ENCODE results near the gene ZDHHC17. TPM values are rescaled to one million over a fixed set of nuclear protein-coding genes. Genes with fewer than 3 reads are reported as not detected.
A peak's percentile ranks its signal among the peaks of the same experiment; 100 is the strongest.

ZDHHC17 gene
- total and polyA plus RNA-seq, 2 donors (not counting 1 experiment from before 2014, with no cell fraction given) = 30.5 to 141 TPM

GRCh38 chr12:76888775-76889174 is 124.9 kb downstream of the ZDHHC17 start:
- Histone ChIP-seq H3K4me1 (ENCODE audit: control insufficient read depth, extremely low read depth, insufficient read depth, low read length) (no peaks in the 10 kb centered on the region), H4K20me1 (ENCODE audit: control insufficient read depth, extremely low read depth, insufficient read depth, low read length) (no peaks in the 10 kb centered on the region), H3K9ac (ENCODE audit: insufficient read depth, low read length) (no peak overlapping the region), H3K9me3 (ENCODE audit: control insufficient read depth, insufficient read depth, low read depth, low read length) (no peaks in the 10 kb centered on the region), H3K27me3 (ENCODE audit: control insufficient read depth, insufficient read depth, low read length) (no peaks in the 10 kb centered on the region), H3K27ac (ENCODE audit: insufficient read depth, low read length) (no peak overlapping the region), H3K79me2 (ENCODE audit: control insufficient read depth, insufficient read depth, low read length) (no peaks in the 10 kb centered on the region), H2AFZ (ENCODE audit: low read length) (no peak overlapping the region), H3K4me2 (ENCODE audit: extremely low read depth, insufficient read depth, low read length) (no peak overlapping the region), H3K4me3 (replicated peaks in 1 of 4; ENCODE audit: control extremely low read depth in 1 of 4, insufficient read depth in 1 of 4, low read depth in 3 of 4, low read length in 4 of 4) (no peak overlapping the region), H3K36me3 (ENCODE audit: control insufficient read depth, insufficient read depth, low read length) (no peaks in the 10 kb centered on the region)
- no peak for TF ChIP-seq EZH2 (IDR thresholded peaks at IDR 0.05; ENCODE audit: low read length, missing control alignments)
- TF ChIP-seq CTCF (conservative IDR thresholded peaks at IDR 0.05 in 1 of 2, IDR thresholded peaks at IDR 0.05 in 1 of 2; ENCODE audit: low read depth in 1 of 2, low read length in 2 of 2) = no peak
- no peak for DNase-seq (ENCODE audit: low read depth in 2 of 2)

- Histone ChIP-seq H3K36me3 (ENCODE audit: control insufficient read depth, insufficient read depth, low read length) (no peaks in the 10 kb centered on the region), H3K27me3 (ENCODE audit: control insufficient read depth, insufficient read depth, low read length) (no peaks in the 10 kb centered on the region), H3K4me3 (replicated peaks in 1 of 4; ENCODE audit: control extremely low read depth in 1 of 4, insufficient read depth in 1 of 4, low read depth in 3 of 4, low read length in 4 of 4) (no peak overlapping the region), H3K9me3 (ENCODE audit: control insufficient read depth, insufficient read depth, low read depth, low read length) (no peaks in the 10 kb centered on the region), H3K4me2 (ENCODE audit: extremely low read depth, insufficient read depth, low read length) (no peak overlapping the region), H3K27ac (ENCODE audit: insufficient read depth, low read length) (no peak overlapping the region), H3K79me2 (ENCODE audit: control insufficient read depth, insufficient read depth, low read length) (no peaks in the 10 kb centered on the region), H3K4me1 (ENCODE audit: control insufficient read depth, extremely low read depth, insufficient read depth, low read length) (no peaks in the 10 kb centered on the region), H2AFZ (ENCODE audit: low read length) (no peak overlapping the region), H4K20me1 (ENCODE audit: control insufficient read depth, extremely low read depth, insufficient read depth, low read length) (no peaks in the 10 kb centered on the region), H3K9ac (ENCODE audit: insufficient read depth, low read length) (no peak overlapping the region)
- DNase-seq (ENCODE audit: low read depth in 2 of 2) = peak in 1 of 2 donors; percentile 51
- TF ChIP-seq EZH2 (IDR thresholded peaks at IDR 0.05; ENCODE audit: low read length, missing control alignments) = no peak
- no peak for TF ChIP-seq CTCF (conservative IDR thresholded peaks at IDR 0.05 in 1 of 2, IDR thresholded peaks at IDR 0.05 in 1 of 2; ENCODE audit: low read depth in 1 of 2, low read length in 2 of 2)
These were observed 126.5 kb downstream of the ZDHHC17 start for GRCh38 chr12:76890151-76891143.

GRCh38 chr12:76891609-76892008 is 127.7 kb downstream of the ZDHHC17 start:
- Histone ChIP-seq H3K27ac (ENCODE audit: insufficient read depth, low read length) (no peak overlapping the region), H3K9me3 (ENCODE audit: control insufficient read depth, insufficient read depth, low read depth, low read length) (no peaks in the 10 kb centered on the region), H3K36me3 (ENCODE audit: control insufficient read depth, insufficient read depth, low read length) (no peaks in the 10 kb centered on the region), H3K4me1 (ENCODE audit: control insufficient read depth, extremely low read depth, insufficient read depth, low read length) (no peaks in the 10 kb centered on the region), H3K4me2 (ENCODE audit: extremely low read depth, insufficient read depth, low read length) (no peak overlapping the region), H2AFZ (ENCODE audit: low read length) (no peak overlapping the region), H3K27me3 (ENCODE audit: control insufficient read depth, insufficient read depth, low read length) (no peaks in the 10 kb centered on the region), H3K79me2 (ENCODE audit: control insufficient read depth, insufficient read depth, low read length) (no peaks in the 10 kb centered on the region), H3K4me3 (replicated peaks in 1 of 4; ENCODE audit: control extremely low read depth in 1 of 4, insufficient read depth in 1 of 4, low read depth in 3 of 4, low read length in 4 of 4) (no peak overlapping the region), H3K9ac (ENCODE audit: insufficient read depth, low read length) (no peak overlapping the region), H4K20me1 (ENCODE audit: control insufficient read depth, extremely low read depth, insufficient read depth, low read length) (no peaks in the 10 kb centered on the region)
- DNase-seq (ENCODE audit: low read depth in 2 of 2) = no peak
- TF ChIP-seq CTCF (conservative IDR thresholded peaks at IDR 0.05 in 1 of 2, IDR thresholded peaks at IDR 0.05 in 1 of 2; ENCODE audit: low read depth in 1 of 2, low read length in 2 of 2) = no peak
- no peak for TF ChIP-seq EZH2 (IDR thresholded peaks at IDR 0.05; ENCODE audit: low read length, missing control alignments)
